PC-3 (cell line): ENCODE measurements around the gene TMEM270. TPM values are rescaled to one million over a fixed set of nuclear protein-coding genes. Genes with fewer than 3 reads are reported as not detected.

Source experiments
- ATAC-seq: fragments of 200-7000 bp; cut with Tn5 transposase; 2 replicates; pipeline ENCODE4 v1.9.1; 2020; ENCODE audit warnings: mild to moderate bottlenecking, moderate library complexity
- BruUV-seq: library from RNA; stranded (reverse); fragments of 400-500 nt; replicated peaks from 2 replicates; lab custom pipeline; 2021; lab: Mats Ljungman, UMichigan
- CTCF ChIA-PET: fragments of 300-600 bp; sonication (Branson Sonifier 250); formaldehyde crosslinking; loops from one replicate; lab custom pipeline; 2022; ENCODE audit warnings: antibody characterized with exemption; lab: Charles Lee
- POLR2A ChIA-PET: fragments of 300-600 bp; sonication (Branson Sonifier 250); formaldehyde crosslinking; loops from one replicate; lab custom pipeline; 2022; ENCODE audit warnings: antibody characterized with exemption; ENCODE audit not compliant: unreplicated experiment; lab: Charles Lee
- DNase-seq: peaks from one replicate; pipeline ENCODE4 v3.0.0-alpha.2; 2015
- H2AFZ ChIP-seq: fragments of 300-600 bp; sonication (generic); 2 replicates; pipeline ENCODE4 v1.6.0; 2016; ENCODE audit warnings: antibody characterized with exemption, low read length
- H3F3A ChIP-seq: fragments of 300-600 bp; sonication (generic); one replicate; pipeline ENCODE4 v1.6.0; 2017; ENCODE audit warnings: antibody characterized with exemption, low read length, control low read depth, mild to moderate bottlenecking; ENCODE audit not compliant: unreplicated experiment
- H3K27ac ChIP-seq: fragments of 300-600 bp; sonication (generic); 2 replicates; pipeline ENCODE4 v1.5.1; 2016; ENCODE audit warnings: mild to moderate bottlenecking, low read length
- H3K27me3 ChIP-seq: fragments of 300-600 bp; sonication (generic); 2 replicates; pipeline ENCODE4 v1.6.1; 2016; ENCODE audit warnings: low read length, mixed read lengths
- H3K36me3 ChIP-seq: fragments of 300-600 bp; sonication (generic); 2 replicates; pipeline ENCODE4 v1.6.1; 2016; ENCODE audit warnings: low read depth, mixed run types, low read length, mixed read lengths
- H3K4me1 ChIP-seq: fragments of 300-600 bp; sonication (generic); 2 replicates; pipeline ENCODE4 v1.5.1; 2016; ENCODE audit warnings: low read length; ENCODE audit not compliant: insufficient read depth
- H3K4me2 ChIP-seq: fragments of 300-600 bp; sonication (generic); 2 replicates; pipeline ENCODE4 v1.6.0; 2016; ENCODE audit warnings: low read length
- H3K4me3 ChIP-seq: fragments of 300-600 bp; sonication (generic); 2 replicates; pipeline ENCODE4 v1.5.1; 2016; ENCODE audit warnings: mild to moderate bottlenecking, low read length, mixed read lengths
- H3K79me2 ChIP-seq: fragments of 300-600 bp; sonication (generic); 2 replicates; pipeline ENCODE4 v1.6.1; 2017; ENCODE audit warnings: low read length, mixed read lengths
- H3K9ac ChIP-seq: fragments of 300-600 bp; sonication (generic); 2 replicates; pipeline ENCODE4 v1.6.0; 2016; ENCODE audit warnings: mild to moderate bottlenecking, low read length
- H3K9me2 ChIP-seq: fragments of 300-600 bp; sonication (generic); replicated peaks from 2 replicates; pipeline ENCODE4 v1.6.1; 2016; ENCODE audit warnings: mixed run types, low read length, mixed read lengths
- H3K9me3 ChIP-seq: fragments of 300-600 bp; sonication (generic); 2 replicates; pipeline ENCODE4 v1.6.1; 2016; ENCODE audit warnings: low read length, mixed read lengths
- H4K20me1 ChIP-seq: fragments of 300-600 bp; sonication (generic); 2 replicates; pipeline ENCODE4 v1.6.1; 2016; ENCODE audit warnings: low read length, mixed read lengths
- EZH2 ChIP-seq: fragments of 300-600 bp; sonication (generic); IDR thresholded peaks from one replicate; pipeline ENCODE4 v1.6.1; 2017; ENCODE audit warnings: antibody characterized with exemption, mild to moderate bottlenecking, low read length; ENCODE audit not compliant: unreplicated experiment
- EZH2phosphoT487 ChIP-seq: fragments of 300-600 bp; sonication (generic); IDR thresholded peaks from 2 replicates; pipeline ENCODE4 v1.6.1; 2018; ENCODE audit warnings: mild to moderate bottlenecking, antibody characterized with exemption, low read length, borderline replicate concordance
- intact Hi-C: fragments of 100-400 bp; cut with micrococcal nuclease; formaldehyde crosslinking; loops from 2 replicates; pipeline ENCODE4 v1.9.0; 2023
- total RNA-seq: library from RNA; depleted of rRNA; stranded (reverse); fragments of >200 nt; gene quantifications from 2 replicates; pipeline ENCODE4 v1.2.3, GENCODE V29; 2014
- TF ChIP-seq, protein P1 (sequence below): fragments of 300-600 bp; sonication (generic); conservative IDR thresholded peaks from 2 replicates; pipeline ENCODE4 v1.5.1; 2017; ENCODE audit warnings: antibody characterized with exemption, low read depth, mild to moderate bottlenecking, low read length

Gene TMEM270
- total RNA-seq, 1 experiment from 2014 or later: not detected

DNA sequence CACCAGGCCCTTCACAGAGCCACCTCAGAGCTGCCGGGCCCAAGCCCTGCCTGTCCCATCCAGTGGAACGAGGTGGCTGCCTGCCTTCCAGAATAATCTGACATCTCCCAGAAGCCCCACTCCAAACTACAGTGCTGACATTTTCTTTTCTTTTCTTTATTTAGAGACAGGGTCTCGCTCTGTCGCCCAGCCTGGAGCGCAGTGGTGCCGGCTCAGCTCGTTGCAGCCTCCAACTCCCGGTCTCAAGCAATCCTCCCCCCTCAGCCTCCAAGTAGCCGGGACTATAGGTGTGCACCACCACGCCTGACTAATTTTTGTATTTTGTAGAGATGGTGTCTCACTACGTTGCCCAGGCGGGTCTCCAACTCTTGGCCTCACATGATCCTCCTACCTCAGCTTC is 346 bp downstream of the TMEM270 start:
- Histone ChIP-seq H3K9me3 (no peaks in the 10 kb centered on the region), H2AFZ (no peak overlapping the region), H3K27ac (no peak overlapping the region), H3K36me3 (no peaks in the 10 kb centered on the region), H3F3A (no peaks in the 10 kb centered on the region), H3K4me1 (no peaks in the 10 kb centered on the region), H3K9me2 (no peaks in the 10 kb centered on the region), H3K4me3 (no peak overlapping the region), H3K4me2 (no peak overlapping the region), H3K79me2 (no peaks in the 10 kb centered on the region), H4K20me1 (no peaks in the 10 kb centered on the region), H3K9ac (no peak overlapping the region), H3K27me3 (no peaks in the 10 kb centered on the region)
- TF ChIP-seq, protein P1, sequence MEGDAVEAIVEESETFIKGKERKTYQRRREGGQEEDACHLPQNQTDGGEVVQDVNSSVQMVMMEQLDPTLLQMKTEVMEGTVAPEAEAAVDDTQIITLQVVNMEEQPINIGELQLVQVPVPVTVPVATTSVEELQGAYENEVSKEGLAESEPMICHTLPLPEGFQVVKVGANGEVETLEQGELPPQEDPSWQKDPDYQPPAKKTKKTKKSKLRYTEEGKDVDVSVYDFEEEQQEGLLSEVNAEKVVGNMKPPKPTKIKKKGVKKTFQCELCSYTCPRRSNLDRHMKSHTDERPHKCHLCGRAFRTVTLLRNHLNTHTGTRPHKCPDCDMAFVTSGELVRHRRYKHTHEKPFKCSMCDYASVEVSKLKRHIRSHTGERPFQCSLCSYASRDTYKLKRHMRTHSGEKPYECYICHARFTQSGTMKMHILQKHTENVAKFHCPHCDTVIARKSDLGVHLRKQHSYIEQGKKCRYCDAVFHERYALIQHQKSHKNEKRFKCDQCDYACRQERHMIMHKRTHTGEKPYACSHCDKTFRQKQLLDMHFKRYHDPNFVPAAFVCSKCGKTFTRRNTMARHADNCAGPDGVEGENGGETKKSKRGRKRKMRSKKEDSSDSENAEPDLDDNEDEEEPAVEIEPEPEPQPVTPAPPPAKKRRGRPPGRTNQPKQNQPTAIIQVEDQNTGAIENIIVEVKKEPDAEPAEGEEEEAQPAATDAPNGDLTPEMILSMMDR: no peak
- TF ChIP-seq EZH2 (no peak), EZH2phosphoT487 (no peak)
- intact Hi-C loops: no loop called here
- POLR2A ChIA-PET: no interaction called here
- no peak for ATAC-seq
- no peak for DNase-seq
- BruUV-seq: no TSS peak
- CTCF ChIA-PET: no interaction called here

DNA sequence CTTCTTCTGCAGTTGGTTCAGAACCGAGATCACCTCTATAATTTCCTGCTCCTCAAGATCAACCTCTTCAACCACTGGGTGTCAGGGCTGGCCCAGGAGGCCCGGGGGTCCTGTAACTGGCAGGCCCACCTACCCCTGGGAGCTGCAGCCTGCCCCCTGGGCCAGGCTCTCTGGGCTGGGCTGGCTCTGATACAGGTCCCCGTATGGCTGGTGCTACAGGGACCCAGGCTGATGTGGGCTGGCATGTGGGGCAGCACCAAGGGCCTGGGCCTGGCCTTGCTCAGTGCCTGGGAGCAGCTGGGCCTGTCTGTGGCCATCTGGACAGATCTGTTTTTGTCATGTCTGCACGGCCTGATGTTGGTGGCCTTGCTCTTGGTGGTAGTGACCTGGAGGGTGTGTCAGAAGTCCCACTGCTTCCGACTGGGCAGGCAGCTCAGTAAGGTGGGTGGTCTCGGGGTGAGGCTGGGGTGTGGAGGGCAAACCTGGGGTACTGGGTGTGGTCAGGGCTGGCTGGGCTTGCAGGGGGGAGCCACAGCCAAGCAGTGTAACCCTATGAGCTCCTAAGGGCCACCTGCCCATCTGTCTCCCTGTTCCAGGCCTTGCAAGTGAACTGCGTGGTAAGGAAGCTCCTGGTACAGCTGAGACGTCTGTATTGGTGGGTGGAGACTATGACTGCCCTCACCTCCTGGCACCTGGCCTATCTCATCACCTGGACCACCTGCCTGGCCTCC is 4.2 kb downstream of the TMEM270 start:
- DNase-seq (no peak), ATAC-seq (no peak)
- Histone ChIP-seq H3K4me1 (no peaks in the 10 kb centered on the region), H2AFZ (no peak overlapping the region), H3K36me3 (no peaks in the 10 kb centered on the region), H3K9me3 (no peaks in the 10 kb centered on the region), H3F3A (no peaks in the 10 kb centered on the region), H3K9ac (no peak overlapping the region), H4K20me1 (no peaks in the 10 kb centered on the region), H3K4me3 (no peak overlapping the region), H3K4me2 (no peak overlapping the region), H3K9me2 (no peaks in the 10 kb centered on the region), H3K27ac (no peak overlapping the region), H3K27me3 (no peaks in the 10 kb centered on the region), H3K79me2 (no peaks in the 10 kb centered on the region)
- TF ChIP-seq EZH2phosphoT487 (no peak), EZH2 (no peak)
- TF ChIP-seq, protein P1: no peak
- no TSS peak for BruUV-seq
- intact Hi-C loops: loop anchor here (5.0 kb wide), 1 partner anchor 337 kb away; no protein-coding TSS in a partner anchor
- ChIA-PET CTCF (interaction anchor here (1.0 kb wide), 1 partner anchor 96 kb away, joined by 4 read pairs; no protein-coding TSS in a partner anchor), POLR2A (no interaction called here)

DNA sequence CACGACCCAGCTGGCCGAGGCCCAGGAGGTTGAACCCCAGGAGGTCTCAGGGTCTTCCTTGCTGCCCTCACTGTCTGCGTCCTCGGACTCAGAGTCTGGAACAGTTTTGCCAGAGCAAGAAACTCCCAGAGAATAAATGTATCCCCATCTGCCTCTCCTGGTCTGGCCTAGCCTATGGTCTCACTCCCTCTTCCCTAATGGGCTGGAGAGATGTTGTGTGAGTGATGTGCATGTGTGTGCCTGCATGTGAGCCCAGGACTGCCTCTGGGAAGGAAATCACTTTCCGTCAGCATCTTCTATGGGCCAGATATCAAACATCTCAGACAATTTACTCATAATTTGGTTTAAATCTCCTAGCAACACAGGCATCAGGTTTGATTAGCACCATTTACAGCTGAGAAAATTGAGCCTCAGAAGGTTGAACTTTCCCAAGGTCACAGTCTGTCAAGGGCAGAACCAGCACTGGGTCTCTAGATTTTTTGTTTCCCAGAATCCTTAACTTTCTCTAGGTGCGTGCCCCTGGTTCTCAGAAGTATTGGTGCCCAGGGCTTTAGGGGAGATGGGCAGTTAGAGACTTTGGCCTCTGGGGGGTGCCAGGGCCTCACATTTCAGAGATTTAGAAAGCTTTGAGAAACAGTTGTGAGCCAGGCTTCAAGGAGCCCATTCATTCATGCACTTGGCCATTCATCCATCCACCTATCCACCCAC is 4.9 kb downstream of the TMEM270 start:
- no TSS peak for BruUV-seq
- ATAC-seq (peak; percentile 74), DNase-seq (peak; percentile 67)
- Histone ChIP-seq H3K4me1 (no peaks in the 10 kb centered on the region), H3K9me3 (no peaks in the 10 kb centered on the region), H3K27me3 (no peaks in the 10 kb centered on the region), H3K9me2 (no peaks in the 10 kb centered on the region), H3K36me3 (no peaks in the 10 kb centered on the region), H3K79me2 (no peaks in the 10 kb centered on the region), H3K27ac (no peak overlapping the region), H2AFZ (no peak overlapping the region), H3F3A (no peaks in the 10 kb centered on the region), H4K20me1 (no peaks in the 10 kb centered on the region), H3K4me2 (no peak overlapping the region), H3K9ac (no peak overlapping the region), H3K4me3 (no peak overlapping the region)
- ChIA-PET POLR2A (no interaction called here), CTCF (interaction anchor here (0.6 to 1.0 kb wide), 4 partner anchors 88 to 266 kb away, joined by 3 to 7 read pairs (median 4); no protein-coding TSS in a partner anchor)
- intact Hi-C loops: loop anchor here (1.0 to 5.0 kb wide), 2 partner anchors 160 to 336 kb away; no protein-coding TSS in a partner anchor
- TF ChIP-seq, protein P1: peak; percentile 69
- TF ChIP-seq EZH2phosphoT487: no peak
